Measurements from ENCODE around the gene KLHDC4. TPM values are rescaled to one million over a fixed set of nuclear protein-coding genes. Genes with fewer than 3 reads are reported as not detected.

Gene KLHDC4
- total RNA-seq, 6 experiments from 2014 or later, result 11.6 to 22.7 (median 14.4) TPM

DNA sequence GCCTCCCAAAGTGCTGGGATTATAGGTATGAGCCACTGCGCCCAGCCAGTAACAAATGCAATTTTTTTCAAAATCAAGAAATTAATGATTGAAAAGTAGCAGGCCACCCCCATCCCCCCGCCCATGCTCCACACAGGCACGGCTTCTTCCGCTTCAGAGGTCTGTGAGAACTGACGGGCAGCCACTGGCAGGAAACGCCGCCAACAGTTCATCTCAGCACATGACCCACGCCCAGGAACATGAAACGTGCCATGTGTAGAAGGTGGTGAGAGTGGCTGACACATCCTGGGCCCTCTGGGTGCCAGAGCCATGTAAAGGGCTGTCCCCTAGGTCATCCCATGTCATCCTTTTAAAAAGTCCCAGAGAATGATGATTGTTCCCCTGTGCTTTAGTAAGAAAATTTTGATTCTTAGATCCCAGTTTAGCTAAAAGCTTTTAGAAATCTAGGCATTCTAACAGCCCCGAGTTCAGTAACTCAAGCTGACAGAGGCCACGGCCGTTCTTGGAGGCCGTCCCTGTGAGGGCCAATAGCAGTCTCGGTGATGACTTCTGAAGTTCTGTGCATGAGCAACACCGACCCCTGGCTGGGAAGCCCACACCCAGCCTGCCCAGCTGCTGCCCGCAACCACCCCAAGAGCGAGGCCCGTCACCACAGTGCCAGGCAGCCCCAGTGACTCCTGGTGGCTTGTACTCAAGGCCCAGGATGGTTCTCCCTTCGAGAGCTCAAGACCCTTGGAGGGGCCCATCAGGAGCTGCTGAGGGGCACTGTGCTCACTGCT is 52.1 kb downstream of the KLHDC4 start:
- TF ChIP-seq POLR2A (IDR thresholded peaks at IDR 0.05), result no peak
- TF ChIP-seq, protein P1, sequence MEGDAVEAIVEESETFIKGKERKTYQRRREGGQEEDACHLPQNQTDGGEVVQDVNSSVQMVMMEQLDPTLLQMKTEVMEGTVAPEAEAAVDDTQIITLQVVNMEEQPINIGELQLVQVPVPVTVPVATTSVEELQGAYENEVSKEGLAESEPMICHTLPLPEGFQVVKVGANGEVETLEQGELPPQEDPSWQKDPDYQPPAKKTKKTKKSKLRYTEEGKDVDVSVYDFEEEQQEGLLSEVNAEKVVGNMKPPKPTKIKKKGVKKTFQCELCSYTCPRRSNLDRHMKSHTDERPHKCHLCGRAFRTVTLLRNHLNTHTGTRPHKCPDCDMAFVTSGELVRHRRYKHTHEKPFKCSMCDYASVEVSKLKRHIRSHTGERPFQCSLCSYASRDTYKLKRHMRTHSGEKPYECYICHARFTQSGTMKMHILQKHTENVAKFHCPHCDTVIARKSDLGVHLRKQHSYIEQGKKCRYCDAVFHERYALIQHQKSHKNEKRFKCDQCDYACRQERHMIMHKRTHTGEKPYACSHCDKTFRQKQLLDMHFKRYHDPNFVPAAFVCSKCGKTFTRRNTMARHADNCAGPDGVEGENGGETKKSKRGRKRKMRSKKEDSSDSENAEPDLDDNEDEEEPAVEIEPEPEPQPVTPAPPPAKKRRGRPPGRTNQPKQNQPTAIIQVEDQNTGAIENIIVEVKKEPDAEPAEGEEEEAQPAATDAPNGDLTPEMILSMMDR (IDR thresholded peaks at IDR 0.05), result no peak
- WGBS (ENCODE audit: insufficient coverage, low coverage, low lambda C conversion rate, missing lambda C conversion rate), result 59% methylated on average over 7 of the region's 19 CpGs

DNA sequence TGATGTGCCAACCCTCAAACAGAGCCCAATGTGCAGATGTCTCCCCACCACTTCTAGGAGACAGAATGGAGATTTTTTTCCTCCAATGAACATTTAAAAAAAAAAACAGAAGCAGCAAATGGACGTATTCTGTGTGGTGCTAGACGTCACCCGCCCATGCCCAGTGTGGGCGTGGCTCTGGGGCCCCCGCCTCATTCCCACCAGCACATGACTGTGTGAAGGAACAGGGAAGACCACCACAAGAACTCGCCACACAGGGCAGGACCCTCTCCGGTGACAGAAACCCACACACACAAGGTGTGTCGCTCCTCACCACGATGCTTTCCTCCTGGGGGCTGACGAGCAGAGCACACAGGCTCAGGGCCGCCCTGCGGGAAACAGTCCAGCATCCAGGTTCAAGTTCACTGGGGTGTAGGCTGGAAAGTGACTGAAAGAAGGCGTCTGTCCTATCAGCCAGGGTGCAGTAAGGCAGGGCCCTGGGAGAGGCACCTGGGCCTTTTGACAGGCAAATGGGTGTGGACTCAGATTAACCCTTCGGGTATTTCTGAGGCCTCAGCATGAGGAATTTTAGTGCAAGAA is 53.5 kb downstream of the KLHDC4 start:
- no peak overlapping the region for H3K4me3 ChIP-seq
- H3K4me1 ChIP-seq, result no peaks in the 10 kb centered on the region
- no peak for DNase-seq
- no peak for ATAC-seq
- intact Hi-C loops (cut with DNase I), result no loop called here
- WGBS (ENCODE audit: insufficient coverage, low coverage, low lambda C conversion rate, missing lambda C conversion rate), result 83% methylated on average over 2 of the region's 14 CpGs
- no peak overlapping the region for H3K27ac ChIP-seq
- peaks cover 0 to 20% (median 1%) of the 10 kb centered on the region in 4 donors for H3K36me3 ChIP-seq
- H3K9me3 ChIP-seq, result no peaks in the 10 kb centered on the region
- H3K27me3 ChIP-seq, result no peaks in the 10 kb centered on the region
- TF ChIP-seq, protein P1 (IDR thresholded peaks at IDR 0.05), result no peak
- no peak for TF ChIP-seq POLR2A (IDR thresholded peaks at IDR 0.05)

More for the DNA sequence above, 52.1 kb downstream of the KLHDC4 start:
- peak in 1 of 3 donors; percentile 46 for DNase-seq
- H3K4me3 ChIP-seq, result no peak overlapping the region
- H3K36me3 ChIP-seq, result peaks cover 0 to 11% (median 1%) of the 10 kb centered on the region in 4 donors
- no peak overlapping the region for H3K27ac ChIP-seq
- no peaks in the 10 kb centered on the region for H3K9me3 ChIP-seq
- no peaks in the 10 kb centered on the region for H3K4me1 ChIP-seq
- peak in 1 of 4 donors; percentile 20 for ATAC-seq
- H3K27me3 ChIP-seq, result no peaks in the 10 kb centered on the region
- intact Hi-C loops (cut with DNase I), result no loop called here

DNA sequence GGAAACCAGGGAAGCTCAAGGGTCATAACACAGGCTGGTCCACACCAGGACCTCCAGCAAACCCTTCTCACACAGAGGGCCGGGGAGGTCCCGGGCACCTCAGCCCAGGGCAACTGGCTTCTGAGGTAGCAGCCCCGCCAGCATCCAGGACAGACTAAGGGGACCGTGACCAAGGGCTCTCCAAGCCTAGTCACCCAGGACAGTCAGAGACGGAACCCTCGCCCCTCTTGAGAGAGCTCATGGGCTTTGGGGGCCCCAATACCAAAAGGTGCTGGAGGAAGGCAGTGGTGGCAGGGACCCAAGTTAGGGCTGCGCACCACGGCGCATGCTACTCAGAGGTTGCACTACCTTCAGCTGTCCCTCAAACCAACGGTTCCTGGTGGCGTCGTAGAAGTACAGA is 54.9 kb downstream of the KLHDC4 start:
- peaks cover 0 to 20% (median 1%) of the 10 kb centered on the region in 4 donors for H3K36me3 ChIP-seq
- ATAC-seq (no peak), DNase-seq (no peak)
- H3K27ac ChIP-seq, result no peak overlapping the region
- no peak overlapping the region for H3K4me3 ChIP-seq
- TF ChIP-seq, protein P1 (IDR thresholded peaks at IDR 0.05), result no peak
- no peak for TF ChIP-seq POLR2A (IDR thresholded peaks at IDR 0.05)
- H3K27me3 ChIP-seq, result no peaks in the 10 kb centered on the region
- intact Hi-C loops (cut with DNase I), result no loop called here
- 96% methylated on average over 8 of the region's 12 CpGs for WGBS (ENCODE audit: insufficient coverage, low coverage, low lambda C conversion rate, missing lambda C conversion rate)
- no peaks in the 10 kb centered on the region for H3K9me3 ChIP-seq
- H3K4me1 ChIP-seq, result no peaks in the 10 kb centered on the region

GRCh38 chr16:87709677-87710076 is 56.1 kb downstream of the KLHDC4 start:
- Histone ChIP-seq H3K4me3 (no peak overlapping the region), H3K27me3 (no peaks in the 10 kb centered on the region), H3K36me3 (peaks cover 0 to 20% (median 1%) of the 10 kb centered on the region in 4 donors), H3K4me1 (no peaks in the 10 kb centered on the region), H3K27ac (no peak overlapping the region), H3K9me3 (no peaks in the 10 kb centered on the region)
- TF ChIP-seq, protein P1 (IDR thresholded peaks at IDR 0.05), result no peak
- no peak for ATAC-seq
- no CpG with 5 or more reads among the region's 12 CpGs for WGBS (ENCODE audit: insufficient coverage, low coverage, low lambda C conversion rate, missing lambda C conversion rate)
- DNase-seq, result no peak
- intact Hi-C loops (cut with DNase I), result no loop called here
